GM19239 (cell line): ENCODE measurements around the gene ZNF618.

Source experiments
- DNase-seq: peaks from one replicate; pipeline ENCODE4 v3.0.0; 2011; ENCODE audit warnings: low spot score; ENCODE audit not compliant: insufficient read length
- FAIRE-seq: peaks from 2 replicates; lab custom pipeline; 2011; peaks lifted over from hg19 to GRCh38; lab: Jason Lieb, UNC

ZNF618 gene

DNA sequence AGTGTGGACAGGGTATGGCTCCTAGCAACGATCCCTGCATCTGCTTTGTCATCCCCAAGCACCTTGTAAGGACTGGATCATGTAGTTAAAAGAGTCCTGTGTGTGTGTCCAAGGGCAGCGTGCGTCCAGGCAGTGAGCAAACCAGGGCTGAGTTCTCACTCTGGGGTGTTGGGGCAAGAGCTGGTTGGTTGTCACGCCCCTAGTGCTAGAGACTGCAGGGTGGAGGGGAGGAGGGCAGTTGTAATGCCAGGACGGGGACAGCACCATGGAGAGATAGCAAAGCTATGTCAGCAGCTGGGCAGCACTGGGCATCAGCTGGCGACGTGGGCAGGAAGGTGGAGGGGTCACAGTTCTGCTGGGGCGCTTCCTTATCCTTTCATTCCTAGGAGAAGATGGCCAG lies 100.8 kb downstream of the ZNF618 start:
- DNase-seq: no peak
- FAIRE-seq: no peak

DNA sequence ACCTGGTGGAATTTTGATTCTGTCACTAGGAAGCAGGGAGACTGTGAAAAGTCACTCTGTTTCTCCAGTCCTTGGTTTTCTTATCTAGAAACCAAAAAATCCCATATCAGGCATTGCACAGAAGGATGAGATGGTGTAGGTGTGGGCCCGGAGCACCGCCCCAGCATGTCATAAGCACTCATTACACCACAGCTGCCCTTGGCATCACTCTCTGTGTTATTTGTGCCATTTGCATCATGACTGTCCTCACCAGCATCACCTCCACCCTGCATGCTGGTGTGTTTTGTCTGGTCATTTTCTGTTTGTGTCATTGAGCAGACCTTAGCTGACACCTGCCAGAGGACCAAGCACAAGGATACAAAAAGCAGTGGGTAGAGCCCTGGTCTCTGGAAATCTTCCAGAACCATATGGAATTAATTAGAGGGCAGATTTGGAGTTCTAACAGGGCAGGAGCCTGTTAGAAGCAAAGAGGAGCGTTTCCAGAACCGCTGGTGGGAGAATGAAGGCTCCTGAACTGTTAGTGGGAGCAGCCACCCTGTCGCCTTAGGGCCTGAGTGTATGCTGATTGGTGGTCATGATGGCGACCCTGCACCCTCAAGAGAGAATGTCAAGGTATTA lies 102.7 kb downstream of the ZNF618 start:
- FAIRE-seq: no peak

GRCh38 chr9:113979343-113980127 lies 103.4 kb downstream of the ZNF618 start:
- DNase-seq (no peak), FAIRE-seq (no peak)

More for the DNA sequence above, 102.7 kb downstream of the ZNF618 start:
- no peak for DNase-seq

DNA sequence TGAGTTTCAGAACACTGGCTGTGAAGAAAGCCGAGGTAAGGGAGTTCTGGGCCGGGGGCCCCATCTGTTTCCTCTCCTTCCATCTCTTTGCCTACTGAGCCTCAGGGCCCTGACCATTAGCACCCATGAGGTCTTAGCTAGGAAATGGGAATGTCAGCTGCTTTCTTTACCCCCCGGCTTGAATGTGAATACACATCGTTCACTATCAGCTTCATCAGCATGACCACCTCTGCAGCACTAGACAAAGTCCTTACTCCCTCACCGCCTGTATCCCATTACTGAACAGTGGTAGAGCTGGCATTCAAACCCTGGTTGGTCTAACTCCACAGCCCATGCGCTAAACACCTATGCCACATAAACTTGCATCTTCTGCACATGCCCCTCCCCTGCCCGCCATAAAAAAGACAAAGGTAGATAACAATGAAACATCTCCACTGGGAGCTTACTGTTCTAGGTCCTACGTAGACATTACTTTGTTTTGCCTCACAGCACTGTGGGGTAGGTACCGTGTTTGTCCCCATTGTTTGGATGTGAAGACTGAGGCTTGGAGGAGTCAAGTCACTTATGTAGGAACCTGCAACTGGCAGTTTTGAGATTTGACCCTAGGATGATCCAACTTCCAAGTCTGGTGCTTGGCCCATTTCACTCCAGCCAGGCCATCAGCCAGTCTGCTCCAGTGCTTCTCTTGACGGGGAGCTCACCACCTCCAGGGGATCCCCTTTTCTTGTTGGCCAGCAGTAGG lies 108.7 kb downstream of the ZNF618 start:
- FAIRE-seq (no peak), DNase-seq (no peak)

- FAIRE-seq: no peak
- DNase-seq: no peak
Observed at GRCh38 chr9:113985968-113986585, 110.0 kb downstream of the ZNF618 start.

DNA sequence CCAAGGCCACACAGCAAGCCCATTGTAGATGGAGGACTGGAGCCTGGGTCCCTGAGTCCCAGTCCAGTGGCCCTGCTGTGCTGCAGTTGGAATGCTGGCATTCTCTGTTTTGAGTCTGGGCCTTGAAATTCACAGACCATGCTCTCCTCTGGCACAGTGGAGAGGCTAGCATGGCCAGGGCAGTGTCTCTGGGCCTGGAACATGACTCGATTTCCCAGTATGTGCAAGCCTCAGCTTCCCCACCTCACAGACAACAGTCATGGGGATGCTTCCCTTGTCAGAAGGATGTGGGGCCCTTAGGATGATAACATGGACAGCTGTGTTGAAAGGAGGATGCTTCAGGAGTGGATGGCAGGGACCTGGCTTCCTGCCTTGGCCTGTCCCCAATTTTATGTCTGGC lies 110.8 kb downstream of the ZNF618 start:
- no peak for FAIRE-seq

DNA sequence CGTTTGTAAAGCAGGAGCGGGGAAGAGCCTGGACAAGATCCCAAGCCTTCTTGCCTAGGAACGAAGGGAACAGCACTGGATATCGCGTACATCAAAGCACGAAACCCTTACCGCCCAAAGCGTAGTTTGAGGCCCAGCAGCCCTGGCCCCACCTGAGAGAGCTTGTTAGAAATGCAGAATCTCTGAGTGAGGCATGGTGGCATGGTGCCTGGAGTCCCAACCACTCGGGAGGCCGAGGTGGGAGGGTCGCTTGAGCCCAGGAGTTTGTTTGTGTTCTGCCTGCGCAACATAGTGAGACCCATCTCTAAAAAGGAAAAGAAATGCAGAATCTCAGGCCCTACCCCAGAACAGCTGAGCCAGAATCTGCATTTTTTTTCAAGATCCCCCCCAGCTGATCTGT lies 111.4 kb downstream of the ZNF618 start:
- FAIRE-seq (no peak), DNase-seq (no peak)

More for the DNA sequence above, 110.8 kb downstream of the ZNF618 start:
- DNase-seq: no peak

- DNase-seq: no peak
- no peak for FAIRE-seq
Observed at GRCh38 chr9:113988385-113989016, 112.4 kb downstream of the ZNF618 start.

- DNase-seq (no peak), FAIRE-seq (no peak)
Observed at GRCh38 chr9:113989017-113989713, 113.1 kb downstream of the ZNF618 start.

DNA sequence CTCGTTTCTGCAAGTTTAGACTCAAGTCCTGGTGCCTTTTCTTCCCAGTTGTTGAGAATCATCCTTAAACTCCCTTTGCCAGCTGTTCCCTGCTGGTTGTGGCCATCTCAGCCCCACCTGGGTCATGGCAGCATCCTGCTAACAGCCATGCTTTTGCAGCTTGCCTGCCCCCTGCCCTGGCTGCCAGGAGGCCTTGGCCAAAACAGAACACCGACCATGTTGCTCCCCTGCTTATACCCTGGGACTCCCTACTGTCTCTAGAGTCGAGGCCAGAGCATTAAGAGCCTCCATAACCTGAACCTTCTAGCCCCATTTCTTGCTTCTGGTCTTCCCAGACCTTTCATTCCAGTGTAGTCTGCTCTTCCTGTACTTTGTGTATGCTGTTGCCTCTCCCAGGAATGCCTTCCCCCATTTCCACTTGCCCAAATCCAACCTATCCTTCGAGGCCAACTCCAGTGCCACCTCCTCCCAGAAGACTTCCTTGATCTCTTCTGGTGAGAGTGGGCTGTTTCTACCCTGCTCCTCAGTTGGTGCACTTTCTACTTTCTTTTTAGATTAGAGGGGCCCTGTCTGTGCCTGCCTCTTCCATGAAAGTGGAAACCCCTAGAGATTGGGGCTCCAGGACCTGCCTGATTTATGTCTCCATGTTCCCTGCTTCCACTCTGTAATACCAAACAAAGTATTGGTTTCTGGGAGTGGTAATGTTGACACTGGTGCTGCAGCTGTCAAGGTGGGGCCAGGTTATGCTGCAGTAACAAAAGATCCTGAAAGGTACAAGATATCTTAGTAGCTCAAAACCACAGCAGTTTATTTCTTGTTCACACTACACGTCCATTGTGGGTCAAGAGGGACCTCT lies 113.8 kb downstream of the ZNF618 start:
- DNase-seq: no peak
- no peak for FAIRE-seq

DNA sequence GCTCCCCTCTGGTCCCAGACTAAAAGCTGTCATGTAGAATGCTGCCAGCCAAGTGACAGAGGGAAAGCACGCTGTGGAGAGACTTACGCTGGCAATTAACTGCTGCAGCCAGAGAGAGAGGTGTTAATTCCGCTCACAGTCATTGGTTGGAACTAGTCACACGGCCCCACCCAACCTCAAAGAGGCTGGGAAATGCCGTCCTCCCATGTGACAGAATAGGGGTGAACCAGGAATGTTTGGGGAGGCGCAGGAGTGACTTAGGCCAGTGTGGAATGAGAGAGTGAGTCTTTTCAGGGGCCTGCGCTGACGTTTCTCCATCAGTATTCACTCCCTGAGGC lies 114.4 kb downstream of the ZNF618 start:
- no peak for FAIRE-seq

DNA sequence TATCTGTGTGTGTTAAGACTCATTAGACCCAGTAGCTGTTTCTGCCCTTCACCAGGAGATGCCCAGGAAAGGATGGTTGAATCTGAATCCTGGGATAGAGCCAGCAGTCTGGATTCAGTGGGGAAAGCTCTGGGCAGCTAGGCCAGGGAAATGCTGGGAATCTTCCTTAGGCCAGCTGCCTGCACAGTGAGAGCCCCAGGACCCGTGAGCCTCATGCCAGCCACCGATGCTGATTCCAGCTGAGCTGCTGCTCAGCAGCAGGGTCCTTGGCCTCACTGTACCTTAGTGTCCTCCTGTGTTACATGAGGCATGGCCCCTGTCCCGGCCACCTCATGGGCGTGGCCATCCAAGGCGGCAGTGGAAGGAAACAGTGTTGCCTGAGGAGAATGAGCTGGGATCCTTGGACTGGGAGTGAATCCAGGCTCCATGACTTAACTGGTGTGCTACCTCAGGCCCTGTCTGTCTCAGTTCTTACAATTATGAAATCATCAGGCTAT lies 114.9 kb downstream of the ZNF618 start:
- FAIRE-seq: no peak
- DNase-seq: no peak

More for the DNA sequence above, 114.4 kb downstream of the ZNF618 start:
- no peak for DNase-seq

- FAIRE-seq (no peak), DNase-seq (no peak)
Observed at GRCh38 chr9:113991714-113992113, 115.6 kb downstream of the ZNF618 start.

GRCh38 chr9:113992276-113992951 lies 116.3 kb downstream of the ZNF618 start:
- no peak for FAIRE-seq
- no peak for DNase-seq

- FAIRE-seq (no peak), DNase-seq (no peak)
Observed at GRCh38 chr9:113992994-113993393, 116.9 kb downstream of the ZNF618 start.

DNA sequence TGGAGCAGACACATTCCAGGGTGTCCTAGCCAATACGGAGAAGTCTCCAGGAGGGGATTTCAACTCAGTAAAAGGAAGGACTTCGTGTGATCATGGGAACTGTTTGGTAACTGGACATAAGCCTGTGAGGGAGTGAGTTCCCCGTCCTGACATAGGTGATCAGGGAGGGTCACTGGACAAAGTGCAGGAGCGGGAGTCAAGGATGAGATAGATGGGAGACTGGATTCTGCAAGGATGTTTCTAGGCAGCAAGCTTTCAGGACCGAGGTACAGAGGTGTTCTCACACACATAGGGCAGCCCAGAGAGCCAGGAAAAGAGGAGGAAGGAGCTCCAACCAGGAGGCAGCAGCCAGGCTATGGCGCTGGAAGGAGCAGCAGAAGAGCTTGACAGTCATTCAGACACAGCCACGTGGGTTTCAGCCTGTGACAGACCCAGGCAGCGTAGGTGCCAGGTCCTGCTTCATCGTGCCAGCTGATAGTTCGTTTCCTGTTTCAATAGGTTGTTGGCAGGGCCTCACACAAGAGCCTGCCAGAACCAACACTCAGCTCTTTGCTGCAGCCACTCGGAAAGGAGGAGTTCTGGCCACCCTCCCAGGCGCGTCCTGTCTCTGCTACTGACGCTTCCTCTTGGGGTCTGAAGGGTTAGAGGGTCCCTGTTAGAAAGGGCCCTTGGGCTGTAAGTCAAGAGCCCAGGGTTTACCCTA lies 117.9 kb downstream of the ZNF618 start:
- no peak for FAIRE-seq
- DNase-seq: no peak

GRCh38 chr9:113995401-113995800 lies 119.3 kb downstream of the ZNF618 start:
- FAIRE-seq: no peak
- no peak for DNase-seq

GRCh38 chr9:113995963-113996362 lies 119.9 kb downstream of the ZNF618 start:
- FAIRE-seq: no peak
- no peak for DNase-seq
